Measurements from ENCODE around the gene PTCD1.

The PTCD1 gene

DNA sequence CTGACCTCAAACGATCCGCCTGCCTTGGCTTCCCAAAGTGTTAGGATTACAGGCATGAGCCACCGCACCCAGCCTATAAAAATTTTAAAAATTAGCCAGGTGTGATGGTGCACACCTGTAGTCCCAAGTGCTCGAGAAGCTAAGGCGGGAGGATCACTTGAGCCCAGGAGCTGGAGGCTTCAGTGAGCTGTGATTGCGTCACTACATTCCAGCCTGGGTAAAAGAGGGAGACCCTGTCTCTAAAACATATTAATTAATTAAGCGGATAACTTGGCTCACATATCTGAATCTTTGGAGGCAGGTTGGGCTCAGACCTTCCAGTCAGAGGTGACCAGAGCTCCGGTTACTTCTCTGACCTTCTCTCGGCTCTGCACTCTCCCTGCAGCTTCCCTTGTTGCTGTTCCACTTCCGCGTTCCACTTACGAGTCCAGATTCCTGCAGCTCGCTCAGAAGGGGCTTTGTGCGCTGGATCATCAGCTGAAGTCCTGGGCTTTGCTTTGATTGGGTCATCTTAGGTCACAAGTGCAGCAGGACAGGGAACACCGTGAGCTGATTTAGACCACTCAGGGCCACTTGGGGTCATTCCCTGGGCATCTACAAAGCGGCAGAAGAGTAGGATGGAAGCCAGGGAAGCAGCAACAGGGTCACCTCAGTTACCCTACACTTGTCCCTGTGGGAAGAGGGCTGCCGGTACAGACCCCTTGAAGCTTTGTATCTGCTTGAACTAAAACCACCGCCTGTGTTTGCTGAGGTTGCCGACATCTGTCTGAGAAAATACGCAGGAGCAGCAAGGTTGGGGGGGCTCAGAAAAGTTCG lies 66.1 kb downstream of the PTCD1 start:
- DNase-seq (ENCODE audit: low read depth in 2 of 2, low spot score in 1 of 2) = no peak

GRCh38 chr7:99371376-99371920 lies 67.2 kb downstream of the PTCD1 start:
- DNase-seq (ENCODE audit: low read depth in 2 of 2, low spot score in 1 of 2) = no peak

- no peak for DNase-seq (ENCODE audit: low read depth in 2 of 2, low spot score in 1 of 2)
These were observed 68.7 kb downstream of the PTCD1 start for GRCh38 chr7:99369767-99370391.

- DNase-seq (ENCODE audit: low read depth in 2 of 2, low spot score in 1 of 2) = no peak
These were observed 69.7 kb downstream of the PTCD1 start for GRCh38 chr7:99368750-99369389.

All from stimulated activated CD8-positive, alpha-beta memory T cell treated with anti-CD3 and anti-CD28 coated beads, Interleukin-4, amount 100 ng/mL, for 1 hour (primary cell).